ACC112 (cell line): ENCODE measurements around the gene OR52H1.
"Not testable (repeated sequence)": the region's sequence is repeated elsewhere in the genome, so short reads cannot be mapped to it uniquely, and the experiment has no call there.

Experiments
- H2AFZ ChIP-seq: fragments of 200-600 bp; sonication (generic); one replicate; pipeline ENCODE4 v1.6.0; 2017; ENCODE audit warnings: antibody characterized with exemption, low read length; ENCODE audit not compliant: unreplicated experiment
- H3K27ac ChIP-seq: fragments of 200-600 bp; sonication (generic); 2 replicates; pipeline ENCODE4 v1.5.1; 2014; ENCODE audit warnings: low read depth, mild to moderate bottlenecking, antibody characterized with exemption, low read length, moderate library complexity
- H3K27me3 ChIP-seq: fragments of 200-600 bp; sonication (generic); 2 replicates; pipeline ENCODE4 v1.6.1; 2014; ENCODE audit warnings: mild to moderate bottlenecking, antibody characterized with exemption, low read length, moderate library complexity, mixed read lengths; ENCODE audit not compliant: insufficient read depth
- H3K36me3 ChIP-seq: fragments of 200-600 bp; sonication (generic); 2 replicates; pipeline ENCODE4 v1.6.1; 2016; ENCODE audit warnings: mild to moderate bottlenecking, antibody characterized with exemption, low read length, moderate library complexity, mixed read lengths; ENCODE audit not compliant: insufficient read depth
- H3K4me1 ChIP-seq: fragments of 200-600 bp; sonication (generic); one replicate; pipeline ENCODE4 v1.6.1; 2016; ENCODE audit warnings: low read length, mixed read lengths; ENCODE audit not compliant: insufficient read depth, unreplicated experiment, control insufficient read depth
- H3K4me3 ChIP-seq: fragments of 200-600 bp; sonication (generic); 2 replicates; pipeline ENCODE4 v1.5.1; 2014; ENCODE audit warnings: mild to moderate bottlenecking, low read depth, low read length
- H3K79me2 ChIP-seq: fragments of 200-600 bp; sonication (generic); one replicate; pipeline ENCODE4 v1.6.0; 2016; ENCODE audit warnings: low read length; ENCODE audit not compliant: control insufficient read depth, unreplicated experiment, insufficient read depth

Gene OR52H1

DNA sequence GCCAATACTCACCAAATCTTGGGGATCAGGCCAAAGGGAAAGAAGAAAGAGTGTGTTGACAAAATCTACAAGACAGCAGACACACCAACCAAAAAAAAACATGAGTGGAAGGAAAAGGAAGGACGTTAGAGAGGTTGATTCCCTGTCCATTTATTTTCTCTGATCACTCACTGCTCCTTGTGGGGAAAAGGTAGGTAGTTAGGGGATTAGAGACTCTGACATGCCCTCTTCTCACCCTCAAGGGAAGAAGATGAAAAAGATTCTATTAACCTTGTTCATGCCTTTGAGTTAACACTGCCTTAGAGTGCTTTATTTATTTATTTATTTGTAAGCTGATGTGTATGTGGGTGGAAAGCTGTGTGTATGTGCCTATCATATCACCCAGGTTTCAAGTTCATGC lies at the start of gene OR52H1:
OR52H1 (minus strand) TSS at position 101 of the 400 bp plus-strand sequence. CDS start 3,035 bp downstream, outside the sequence.
- no peak within 1 kb of the TSS for H3K4me3 ChIP-seq
- no peaks in the 10 kb centered on the region for H3K79me2 ChIP-seq
- no peak within 1 kb of the TSS for H2AFZ ChIP-seq
- H3K27ac ChIP-seq = no peak within 1 kb of the TSS
- no peaks in the 10 kb centered on the region for H3K36me3 ChIP-seq
- H3K4me1 ChIP-seq = peaks cover 14% of the 10 kb centered on the region
- no peaks in the 10 kb centered on the region for H3K27me3 ChIP-seq

DNA sequence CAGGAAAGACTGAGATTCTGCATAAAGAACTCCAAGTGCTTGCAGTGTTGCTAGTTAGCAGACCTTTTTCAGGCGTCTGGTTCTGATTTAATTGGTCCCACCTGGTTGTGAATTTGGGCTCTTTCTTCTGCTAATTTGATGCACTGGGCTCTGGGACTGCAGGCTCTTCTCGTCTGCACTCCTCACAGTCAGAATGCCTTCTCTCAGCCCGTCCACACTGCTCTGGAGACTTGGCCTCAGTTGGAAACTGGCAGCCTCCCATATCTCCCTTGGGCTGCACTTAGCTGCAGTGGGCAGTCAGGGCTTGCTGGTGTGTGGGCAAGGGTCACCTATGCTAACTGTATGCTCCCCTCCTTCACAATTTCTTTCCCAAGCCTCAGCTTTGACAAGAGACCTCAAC lies 49.6 kb upstream of the OR52H1 start:
- peak overlapping the region; percentile 3 for H2AFZ ChIP-seq

DNA sequence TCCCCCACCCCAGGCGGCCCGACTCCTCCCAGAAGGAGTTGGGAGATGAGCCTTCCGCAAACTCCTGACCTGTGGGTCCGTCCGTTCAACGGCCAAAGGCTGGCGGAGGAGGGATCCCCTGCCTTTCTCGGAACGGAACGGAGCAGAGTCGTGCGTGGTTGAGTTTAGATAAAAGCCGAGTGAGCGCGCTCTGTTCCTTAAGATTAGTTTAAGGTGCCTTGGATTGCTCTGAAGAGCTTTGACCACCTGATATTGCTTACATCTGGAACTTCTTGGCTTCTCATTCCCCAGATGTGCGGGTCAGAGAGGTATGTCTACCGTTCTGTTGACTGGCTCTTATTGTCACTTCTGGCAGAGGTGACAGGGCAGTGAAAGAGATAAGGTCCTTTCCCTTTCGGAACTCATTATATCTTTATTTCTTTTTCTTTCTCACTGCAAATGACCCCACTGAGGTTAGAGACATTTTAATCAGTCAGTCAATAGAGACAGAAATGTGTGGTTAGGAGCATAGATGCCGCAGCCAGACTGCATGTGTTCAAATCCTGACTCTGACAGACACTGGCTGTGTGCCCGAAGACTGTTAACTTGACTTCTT lies 48.4 kb upstream of the OR52H1 start, which contains the start of gene TRIM6:
TRIM6 (plus strand) TSS at position 31 of the 595 bp plus-strand sequence; CDS start at position 292, 261 bp downstream.
- Histone ChIP-seq H3K4me1 (peaks cover 25% of the 10 kb centered on the region), H3K79me2 (peaks cover 11% of the 10 kb centered on the region), H3K27me3 (no peaks in the 10 kb centered on the region), H3K4me3 (peak within 1 kb of the TSS; percentile 90), H2AFZ (peak within 1 kb of the TSS; percentile 95), H3K36me3 (no peaks in the 10 kb centered on the region), H3K27ac (peak within 1 kb of the TSS; percentile 36; the same call in 1 of the 2 replicates)

More for the DNA sequence above, 49.6 kb upstream of the OR52H1 start:
- Histone ChIP-seq H3K27ac (no peak overlapping the region), H3K27me3 (no peaks in the 10 kb centered on the region), H3K36me3 (no peaks in the 10 kb centered on the region), H3K79me2 (peaks cover 11% of the 10 kb centered on the region), H3K4me3 (peak overlapping the region; percentile 90), H3K4me1 (peaks cover 33% of the 10 kb centered on the region)

DNA sequence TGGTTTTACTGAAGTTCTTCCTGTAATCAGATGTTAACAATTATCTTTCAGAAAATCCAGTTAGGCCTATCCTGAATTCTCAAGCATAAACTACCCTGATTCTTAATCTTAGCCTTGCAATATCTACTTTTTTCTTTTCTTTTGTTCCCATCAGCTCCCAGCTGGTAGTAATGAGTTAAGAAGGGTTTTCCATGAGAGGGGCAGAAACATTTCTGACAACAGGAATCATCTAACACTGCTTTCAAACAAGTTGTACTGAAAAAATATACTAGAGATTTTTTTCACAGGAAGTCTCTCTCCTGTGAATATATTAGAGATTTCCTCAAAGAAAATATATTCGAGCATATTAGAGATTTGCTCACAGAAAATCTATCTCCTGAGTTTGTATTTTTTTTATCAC lies 44.8 kb upstream of the OR52H1 start:
- no peak overlapping the region for H3K27ac ChIP-seq
- H3K36me3 ChIP-seq = no peaks in the 10 kb centered on the region
- H3K27me3 ChIP-seq = no peaks in the 10 kb centered on the region

DNA sequence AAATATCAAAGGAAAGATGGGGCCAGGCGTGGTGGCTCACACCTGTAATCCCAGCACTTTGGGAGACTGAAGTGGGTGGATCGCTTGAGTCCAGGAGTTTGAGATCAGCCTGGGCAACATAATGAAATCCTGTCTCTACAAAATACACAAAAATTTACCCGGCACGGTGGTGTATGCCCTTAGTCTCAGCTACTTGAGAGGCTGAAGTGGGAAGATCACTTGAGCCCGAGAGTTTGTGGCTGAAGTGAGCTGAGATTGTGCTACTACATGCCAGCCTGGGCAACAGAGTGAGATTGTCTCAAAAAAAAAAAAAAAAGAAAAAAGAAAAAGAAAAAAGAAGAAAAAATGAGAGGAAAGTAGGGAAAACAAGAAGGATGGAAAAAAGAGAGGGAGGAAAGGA lies 44.3 kb upstream of the OR52H1 start:
- no peaks in the 10 kb centered on the region for H3K27me3 ChIP-seq
- H3K36me3 ChIP-seq = no peaks in the 10 kb centered on the region
- H3K79me2 ChIP-seq = peaks cover under 1% of the 10 kb centered on the region

More for the DNA sequence above, 44.8 kb upstream of the OR52H1 start:
- H3K79me2 ChIP-seq = peaks cover 6% of the 10 kb centered on the region
- no peak overlapping the region for H3K4me3 ChIP-seq
- H3K4me1 ChIP-seq = peaks cover 8% of the 10 kb centered on the region
- no peak overlapping the region for H2AFZ ChIP-seq

DNA sequence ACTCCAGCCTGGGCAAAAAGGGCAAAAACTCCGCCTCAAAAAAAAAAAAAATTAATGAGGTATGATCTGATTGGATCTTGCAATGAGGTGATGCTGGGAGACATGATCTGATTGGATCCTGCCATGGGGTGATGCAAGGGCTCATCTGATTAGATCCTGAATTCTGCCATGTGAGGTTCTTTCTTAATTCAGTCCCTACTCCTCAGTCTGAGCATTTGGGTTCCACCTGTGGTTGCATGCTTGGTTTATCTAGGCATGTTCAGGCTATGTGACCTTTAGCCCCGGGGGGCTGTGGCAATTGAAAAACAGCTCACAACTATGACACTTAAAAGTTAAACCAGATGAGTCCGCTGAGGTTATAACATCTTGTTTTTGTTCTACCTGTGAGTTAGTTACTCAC lies 43.3 kb upstream of the OR52H1 start:
- Histone ChIP-seq H3K27ac (no peak overlapping the region), H3K4me1 (no peaks in the 10 kb centered on the region), H2AFZ (no peak overlapping the region), H3K79me2 (no peaks in the 10 kb centered on the region), H3K27me3 (no peaks in the 10 kb centered on the region), H3K36me3 (no peaks in the 10 kb centered on the region), H3K4me3 (no peak overlapping the region)

More for the DNA sequence above, 44.3 kb upstream of the OR52H1 start:
- no peak overlapping the region for H2AFZ ChIP-seq
- no peak overlapping the region for H3K27ac ChIP-seq
- no peak overlapping the region for H3K4me3 ChIP-seq
- H3K4me1 ChIP-seq = peaks cover 3% of the 10 kb centered on the region

DNA sequence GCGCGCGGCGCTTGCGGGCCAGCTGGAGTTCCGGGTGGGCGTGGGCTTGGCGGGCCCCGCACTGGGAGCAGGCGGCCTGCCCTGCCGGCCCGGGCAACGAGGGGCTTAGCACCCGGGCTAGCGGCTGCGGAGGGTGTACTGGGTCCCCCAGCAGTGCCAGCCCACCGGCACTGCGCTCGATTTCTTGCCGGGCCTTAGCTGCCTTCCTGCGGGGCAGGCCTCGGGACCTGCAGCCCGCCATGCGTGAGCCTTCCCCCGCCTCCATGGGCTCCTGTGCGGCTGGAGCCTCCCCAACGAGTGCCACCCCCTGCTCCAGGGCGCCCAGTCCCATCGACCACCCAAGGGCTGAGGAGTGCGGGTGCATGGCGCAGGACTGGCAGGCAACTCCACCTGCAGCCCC lies 41.6 kb upstream of the OR52H1 start:
- H3K4me3 ChIP-seq, H3K27me3 ChIP-seq, H3K4me1 ChIP-seq, H3K79me2 ChIP-seq, H3K36me3 ChIP-seq, H3K27ac ChIP-seq, H2AFZ ChIP-seq: not testable (repeated sequence)

DNA sequence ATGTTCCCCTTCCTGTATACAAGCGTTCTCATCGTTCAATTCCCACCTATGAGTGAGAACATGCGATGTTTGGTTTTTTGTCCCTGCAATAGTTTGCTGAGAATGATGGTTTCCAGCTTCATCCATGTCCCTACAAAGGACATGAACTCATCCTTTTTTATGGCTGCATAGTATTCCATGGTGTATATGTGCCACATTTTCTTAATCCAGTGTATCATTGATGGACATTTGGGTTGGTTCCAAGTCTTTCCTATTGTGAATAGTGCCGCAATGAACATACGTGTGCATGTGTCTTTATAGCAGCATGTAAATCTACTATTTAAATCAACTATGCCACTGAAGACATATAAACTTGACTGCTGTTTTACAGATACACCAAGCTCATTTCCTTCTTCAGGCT lies 36.1 kb upstream of the OR52H1 start:
- not testable (repeated sequence) for H3K4me1 ChIP-seq, H3K36me3 ChIP-seq, H3K79me2 ChIP-seq, H2AFZ ChIP-seq, H3K27me3 ChIP-seq, H3K27ac ChIP-seq, H3K4me3 ChIP-seq

DNA sequence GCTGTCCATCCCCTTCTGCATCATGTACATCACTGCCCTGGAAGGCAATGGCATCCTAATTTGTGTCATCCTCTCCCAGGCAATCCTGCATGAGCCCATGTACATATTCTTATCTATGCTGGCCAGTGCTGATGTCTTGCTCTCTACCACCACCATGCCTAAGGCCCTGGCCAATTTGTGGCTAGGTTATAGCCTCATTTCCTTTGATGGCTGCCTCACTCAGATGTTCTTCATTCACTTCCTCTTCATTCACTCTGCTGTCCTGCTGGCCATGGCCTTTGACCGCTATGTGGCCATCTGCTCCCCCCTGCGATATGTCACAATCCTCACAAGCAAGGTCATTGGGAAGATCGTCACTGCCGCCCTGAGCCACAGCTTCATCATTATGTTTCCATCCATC lies 32.7 kb upstream of the OR52H1 start:
- Histone ChIP-seq H3K36me3 (no peaks in the 10 kb centered on the region), H2AFZ (no peak overlapping the region), H3K4me1 (no peaks in the 10 kb centered on the region), H3K79me2 (no peaks in the 10 kb centered on the region), H3K4me3 (no peak overlapping the region), H3K27ac (no peak overlapping the region), H3K27me3 (no peaks in the 10 kb centered on the region)

DNA sequence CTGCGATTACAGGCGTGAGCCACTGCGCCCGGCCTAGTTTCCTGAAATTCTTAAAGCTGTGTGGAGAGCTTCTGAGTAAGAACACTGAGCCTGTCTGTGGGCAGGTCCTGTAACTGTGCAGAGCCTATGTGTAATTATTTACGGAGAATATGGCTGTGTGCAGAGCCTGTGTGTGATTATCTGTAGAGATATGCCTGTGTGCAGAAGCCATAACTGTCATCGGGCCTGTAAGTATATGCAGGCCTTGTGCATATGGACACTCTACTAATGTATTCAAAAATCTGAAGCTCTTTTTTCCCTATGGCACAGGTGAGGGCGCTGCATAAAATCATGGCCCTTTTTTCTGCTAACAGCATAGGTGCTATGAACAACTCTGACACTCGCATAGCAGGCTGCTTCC lies 32.2 kb upstream of the OR52H1 start, which contains the start of gene OR52B6:
OR52B6 (plus strand) TSS at position 301 of the 400 bp plus-strand sequence; CDS start at position 301, 0 bp downstream.
- Histone ChIP-seq H3K27me3 (no peaks in the 10 kb centered on the region), H3K4me1 (no peaks in the 10 kb centered on the region), H3K79me2 (no peaks in the 10 kb centered on the region), H3K4me3 (no peak within 1 kb of the TSS), H3K36me3 (no peaks in the 10 kb centered on the region), H3K27ac (no peak within 1 kb of the TSS), H2AFZ (no peak within 1 kb of the TSS)

DNA sequence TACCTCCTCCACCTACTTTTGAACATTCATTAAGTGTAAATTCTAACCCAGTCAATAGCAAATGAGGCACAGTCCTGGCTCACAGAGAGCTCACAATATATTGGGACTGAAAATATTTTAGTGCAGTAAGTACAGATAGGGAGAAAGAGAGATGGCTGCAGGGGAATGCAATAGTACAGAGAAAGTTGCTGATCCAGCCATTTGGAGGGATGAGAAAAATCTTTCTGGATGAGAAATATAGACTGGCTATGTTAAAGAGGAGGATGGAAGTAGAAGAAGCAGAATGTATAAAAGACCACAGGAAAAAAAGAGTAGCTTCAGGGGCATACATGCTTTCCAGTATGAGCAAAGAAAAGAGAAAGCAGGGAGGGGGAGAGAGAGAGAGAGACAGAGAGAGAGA lies 28.8 kb upstream of the OR52H1 start:
- Histone ChIP-seq H3K4me3 (no peak overlapping the region), H3K27me3 (no peaks in the 10 kb centered on the region), H3K36me3 (no peaks in the 10 kb centered on the region), H3K4me1 (no peaks in the 10 kb centered on the region), H3K27ac (no peak overlapping the region), H2AFZ (no peak overlapping the region), H3K79me2 (no peaks in the 10 kb centered on the region)
